Stimulated activated CD4-positive, alpha-beta T cell treated with anti-CD3 and anti-CD28 coated beads, TNF-alpha, amount 100 ng/mL, for 24 hours (primary cell): ENCODE results near the gene ABHD10.

Experiments
- DNase-seq, 3 experiments: peaks; one replicate each; pipeline ENCODE4 v3.0.0-alpha.2; 2020; ENCODE audit warnings: low read depth in 3 of 3

Gene ABHD10

DNA sequence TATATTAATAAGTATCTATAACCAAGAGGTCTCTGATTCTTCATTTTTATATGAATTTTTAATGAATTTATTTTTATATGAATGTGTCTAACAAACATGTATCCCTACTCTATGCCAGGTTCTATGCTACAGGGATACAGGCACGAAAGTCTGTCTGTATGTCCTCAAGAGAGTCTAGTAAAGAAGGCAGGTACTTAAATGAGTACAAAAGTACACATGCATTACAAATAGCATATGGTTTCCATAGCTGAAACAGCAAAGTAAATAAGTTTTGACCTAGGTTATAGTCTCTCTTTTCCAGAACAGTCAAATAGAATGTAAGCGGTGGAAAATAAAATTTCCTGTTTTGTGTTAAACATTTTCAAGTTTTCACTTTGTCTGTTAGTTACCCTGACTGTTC, 13.3 kb upstream of the ABHD10 start:
- DNase-seq = no peak

DNA sequence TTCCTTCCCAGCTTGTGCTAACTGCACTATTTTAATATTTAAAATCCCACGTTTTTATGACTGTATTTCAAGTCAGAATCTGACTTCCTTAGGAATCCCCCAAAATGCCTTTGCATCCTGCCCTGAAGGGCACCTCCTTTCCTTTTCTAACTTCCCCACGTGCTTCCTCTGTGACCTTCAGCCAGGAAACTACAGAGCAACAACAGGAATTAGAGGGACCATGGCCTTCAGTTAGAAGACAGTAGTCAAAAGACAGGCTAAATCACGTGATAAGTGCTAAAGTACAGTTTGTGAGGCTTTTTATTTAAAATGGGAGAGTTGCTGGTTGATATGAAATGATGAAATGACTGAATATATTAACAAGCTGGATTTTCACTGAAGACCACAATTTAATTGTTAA, 11.8 kb upstream of the ABHD10 start:
- no peak for DNase-seq

GRCh38 chr3:111967651-111968274, 11.1 kb upstream of the ABHD10 start:
- peak; percentile 67 to 78 (median 73) for DNase-seq

- DNase-seq = no peak
Observed at GRCh38 chr3:111968319-111969054, 10.3 kb upstream of the ABHD10 start.

DNA sequence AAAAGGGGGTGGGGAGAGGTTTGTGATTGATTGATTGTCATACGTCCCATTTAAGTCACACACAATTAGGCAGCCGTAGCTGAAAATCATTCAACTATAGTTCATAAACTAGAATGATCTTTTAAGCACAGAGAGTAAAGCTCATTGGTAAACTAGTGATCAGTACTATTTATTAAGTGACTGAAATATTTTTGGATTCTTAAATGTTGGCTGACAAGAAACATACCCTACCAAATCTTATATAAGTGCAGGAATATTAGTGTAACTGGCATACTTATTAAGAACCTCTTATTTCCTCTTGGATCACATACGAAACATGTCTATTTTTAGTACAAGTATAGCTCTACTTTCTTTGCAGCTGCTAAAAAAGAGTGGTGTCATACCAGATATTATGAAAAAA, 8.4 kb upstream of the ABHD10 start:
- no peak for DNase-seq

- no peak for DNase-seq
Observed at GRCh38 chr3:111971533-111972130, 7.2 kb upstream of the ABHD10 start.

- DNase-seq = no peak
Observed at GRCh38 chr3:111972891-111973290, 5.9 kb upstream of the ABHD10 start.

- DNase-seq = no peak
Observed at GRCh38 chr3:111975131-111975530, 3.7 kb upstream of the ABHD10 start.

DNA sequence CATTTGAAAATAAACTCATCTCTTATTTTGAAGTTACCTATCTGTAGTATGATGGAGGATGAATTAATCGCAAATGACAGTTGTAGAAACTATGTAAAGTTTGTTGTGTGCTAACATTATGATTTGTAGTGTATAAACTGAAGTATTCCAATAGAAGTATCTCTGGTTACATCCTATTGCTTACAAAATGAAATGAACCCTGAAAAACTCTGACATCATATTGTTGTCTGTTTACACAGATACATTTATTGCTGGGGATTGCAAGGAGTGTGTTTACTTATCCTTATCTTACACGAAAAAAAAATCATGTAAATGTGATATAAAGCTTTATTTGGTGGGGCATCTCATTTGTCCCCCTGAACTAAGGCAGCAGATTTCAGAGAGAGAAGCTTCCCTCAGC, 2.6 kb upstream of the ABHD10 start:
- DNase-seq = no peak

DNA sequence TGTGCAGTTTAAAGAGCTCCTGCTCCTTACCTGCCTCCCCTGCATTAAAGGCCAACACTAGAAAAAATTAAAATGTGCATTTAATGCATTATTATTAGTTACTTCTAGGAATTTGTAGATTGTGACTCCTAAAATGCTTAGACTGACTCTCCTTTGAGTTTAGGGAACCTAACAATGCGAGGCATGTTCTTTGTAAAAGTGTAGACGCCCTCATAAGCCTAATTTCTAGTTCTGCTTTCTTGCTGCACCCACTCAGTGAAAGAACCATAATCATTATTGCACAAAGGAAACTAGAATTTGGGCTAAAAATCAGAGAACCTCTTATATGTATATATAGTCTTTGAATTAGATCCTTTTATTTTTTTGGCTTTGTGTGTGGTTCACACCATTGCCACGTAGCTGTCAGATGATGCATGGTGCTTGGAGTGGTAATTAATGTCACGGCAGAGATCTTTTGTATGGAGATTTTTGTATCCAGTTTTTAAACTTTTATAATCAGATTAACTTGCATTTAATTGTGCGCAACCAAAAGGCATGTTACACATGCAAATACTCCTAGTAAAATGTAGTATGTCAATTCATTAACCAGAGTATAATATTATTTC, 710 bp downstream of the ABHD10 start:
- no peak for DNase-seq

DNA sequence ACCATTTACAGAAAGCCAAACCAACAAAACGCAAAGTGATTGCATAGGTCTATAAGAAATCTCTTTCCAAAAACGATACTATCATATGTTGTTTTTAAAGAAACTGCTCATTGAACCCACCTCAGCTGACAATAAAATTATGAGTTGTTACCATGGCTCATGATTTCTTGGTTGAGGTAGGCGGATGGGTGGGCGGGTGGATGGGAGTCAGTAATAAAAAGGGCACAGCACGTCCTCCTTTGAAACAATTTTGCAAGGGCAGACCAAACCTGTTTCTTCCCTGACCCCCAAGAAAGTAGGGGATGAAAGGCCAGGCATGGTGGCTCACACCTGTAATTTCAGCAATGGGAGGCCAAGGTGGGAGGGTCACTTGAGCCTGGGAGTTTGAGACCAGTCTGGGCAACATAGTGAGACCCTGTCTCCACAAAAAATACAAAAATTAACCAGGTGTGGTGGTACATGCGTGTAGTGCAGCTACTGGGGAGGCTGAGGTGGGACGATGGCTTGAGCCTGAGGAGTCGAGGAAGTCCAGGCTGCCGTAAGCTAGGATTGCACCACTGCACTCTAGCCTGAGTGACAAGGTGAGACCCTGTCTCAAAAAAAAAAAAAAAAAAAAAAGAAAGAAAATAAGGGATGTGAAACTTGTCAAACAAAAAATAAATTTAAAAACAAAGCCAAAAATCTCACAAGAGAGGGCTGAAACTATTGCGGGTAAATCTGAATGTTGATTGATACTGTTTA, 2.1 kb downstream of the ABHD10 start:
- no peak for DNase-seq

DNA sequence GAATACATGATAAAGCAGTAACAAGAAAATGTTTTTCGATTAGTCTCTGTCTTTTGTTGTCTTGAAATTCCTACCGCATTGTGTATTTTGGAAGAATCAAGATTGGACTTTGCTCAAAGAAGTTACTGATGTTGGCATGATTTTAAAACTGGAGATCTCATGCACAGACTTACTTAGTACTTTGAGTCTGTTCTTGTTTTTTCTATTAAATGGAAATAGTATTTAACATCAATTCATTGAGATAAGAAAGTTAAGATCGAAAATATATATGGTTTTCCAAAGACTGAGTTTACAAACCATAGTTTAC, 2.6 kb downstream of the ABHD10 start:
- no peak for DNase-seq

DNA sequence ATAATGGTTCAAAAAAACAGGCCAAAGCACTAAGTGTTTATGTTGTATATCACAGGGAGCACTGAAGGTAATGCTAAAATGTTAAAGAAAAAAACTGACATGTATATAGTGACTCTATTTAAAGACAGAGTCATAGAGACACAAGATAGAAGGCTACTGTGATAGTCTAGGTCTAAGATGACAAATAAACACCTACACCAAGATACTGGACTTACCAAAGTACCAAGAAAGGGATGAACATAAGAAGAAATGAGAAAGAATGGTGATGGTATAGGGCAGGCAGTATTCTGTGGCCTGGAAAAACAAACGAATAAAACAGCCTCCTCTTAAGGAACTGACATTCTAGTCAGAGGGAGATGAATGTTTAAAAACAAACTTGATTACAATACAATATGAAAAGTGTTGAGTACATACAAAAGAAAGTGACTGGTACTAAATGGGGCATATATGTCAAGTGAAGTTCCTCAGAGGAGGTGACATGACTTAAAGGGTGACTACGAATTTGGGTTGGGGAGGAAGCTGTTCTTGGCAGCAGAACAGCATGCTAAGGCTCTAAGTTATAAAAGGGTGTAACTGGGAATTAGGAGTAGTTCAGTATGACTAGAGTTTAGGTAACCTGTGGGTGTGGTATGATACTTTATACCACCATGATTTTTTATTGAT, 5.9 kb downstream of the ABHD10 start:
- DNase-seq = no peak

- DNase-seq = no peak
Observed at GRCh38 chr3:111986800-111987199, 8.0 kb downstream of the ABHD10 start.

DNA sequence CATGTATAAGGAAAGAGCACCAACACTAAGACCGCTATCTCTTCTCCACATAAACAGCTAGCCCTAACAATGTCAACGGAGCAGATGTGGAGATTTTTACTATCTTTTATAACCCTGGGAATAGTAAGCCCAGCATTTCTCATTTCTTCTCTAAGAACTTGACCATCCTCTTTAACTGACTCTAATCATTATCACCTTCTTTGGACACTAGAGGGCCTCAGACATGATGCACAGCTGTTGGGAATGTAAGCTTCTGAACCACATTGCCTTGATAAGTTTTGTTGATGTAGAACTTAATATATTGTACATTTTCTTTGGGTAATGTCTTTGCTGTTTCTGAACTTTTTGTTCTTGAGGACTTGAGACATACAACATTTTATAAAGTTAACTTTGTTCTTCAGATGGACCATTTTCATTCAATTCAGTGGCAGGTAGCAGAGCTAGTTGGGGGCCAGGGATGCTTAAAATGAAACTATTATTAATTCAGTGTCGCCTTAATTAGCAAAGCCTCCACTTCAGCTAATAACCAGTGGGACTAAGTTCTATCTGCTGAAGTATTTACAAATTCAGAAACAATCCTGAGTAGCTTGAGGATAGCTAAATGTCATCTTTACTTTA, 10.3 kb downstream of the ABHD10 start:
- no peak for DNase-seq

- DNase-seq = no peak
Observed at GRCh38 chr3:111993038-111993437, 14.2 kb downstream of the ABHD10 start.

GRCh38 chr3:111998636-111999483, 20.0 kb downstream of the ABHD10 start, which contains the start of gene TAGLN3:
Gene TAGLN3 (plus strand): TSS chr3:111998922. CDS start chr3:111999423, 501 bp downstream.
- DNase-seq = no peak

DNA sequence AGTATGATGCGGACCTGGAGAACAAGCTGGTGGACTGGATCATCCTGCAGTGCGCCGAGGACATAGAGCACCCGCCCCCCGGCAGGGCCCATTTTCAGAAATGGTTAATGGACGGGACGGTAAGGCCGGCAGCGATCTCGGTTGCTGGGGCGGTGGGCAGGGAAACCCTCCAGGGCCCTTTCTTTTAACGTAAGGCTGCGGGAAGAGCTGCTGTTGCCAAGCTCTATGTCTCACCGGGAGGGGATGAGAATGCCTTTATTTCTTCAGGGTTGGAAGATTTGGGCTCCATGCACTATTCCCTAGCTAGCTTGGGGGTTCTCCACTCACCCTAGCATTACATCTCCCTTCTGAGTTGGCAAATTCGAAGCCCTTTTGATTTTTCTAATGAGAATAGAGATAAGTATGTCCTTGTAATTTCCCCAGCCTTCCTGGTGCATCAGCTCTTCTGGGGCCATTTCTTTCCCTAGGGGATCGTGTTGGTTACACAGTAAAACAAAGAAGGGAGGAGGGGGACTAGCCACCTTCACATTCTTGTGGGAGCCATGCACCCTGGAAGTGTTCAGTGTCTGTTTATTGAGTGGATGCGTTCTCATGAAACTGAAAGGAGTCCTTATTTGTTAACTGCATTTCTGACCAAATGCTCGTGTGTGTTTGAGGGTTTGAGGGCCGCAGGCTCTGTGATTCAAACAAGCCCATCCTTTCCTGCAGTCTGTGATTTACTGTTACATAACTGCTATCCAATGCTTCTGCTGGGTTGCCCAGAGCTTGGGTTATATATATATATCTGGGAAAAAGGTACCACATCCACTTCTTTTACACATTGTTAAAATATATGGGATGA, 20.9 kb downstream of the ABHD10 start:
- DNase-seq = no peak

- no peak for DNase-seq
Observed at GRCh38 chr3:112000367-112000771, 21.5 kb downstream of the ABHD10 start.
